Ovary (tissue), 3 donors: ENCODE data around the gene ISCA2.

Experiments
- CTCF ChIP-seq, 3 donors: fragments of 450-650 bp in 2 of 3; fragments of 200-600 bp in 1 of 3; IDR thresholded peaks; one replicate each; pipeline versions ENCODE4 v1.5.1 to v1.8.0; 2016 to 2022; ENCODE audit warnings: antibody characterized with exemption in 3 of 3, mild to moderate bottlenecking in 1 of 3
- POLR2A ChIP-seq: fragments of 450-650 bp; IDR thresholded peaks from one replicate; pipeline ENCODE4 v1.6.1; 2017; ENCODE audit warnings: antibody characterized with exemption, mild to moderate bottlenecking, moderate library complexity
- donor health status: DM: no; HTN: no; CAD: no.

- TF ChIP-seq CTCF (IDR thresholded peaks at IDR 0.05) (no peak), POLR2A (no peak)
These were observed 33.5 kb downstream of the ISCA2 start for GRCh38 chr14:74526854-74527585.
